ENCODE results near the gene GPR55. TPM values are rescaled to one million over a fixed set of nuclear protein-coding genes. Genes with fewer than 3 reads are reported as not detected.

The GPR55 gene
- total and polyA plus RNA-seq, 12 donors: 0.07 to 0.24 (median 0.14) TPM; not detected in 7

- TF ChIP-seq CTCF (IDR thresholded peaks at IDR 0.05): no peak
- no peak for TF ChIP-seq POLR2A (IDR thresholded peaks at IDR 0.05)
Measured at GRCh38 chr2:230865766-230866755, 59.0 kb downstream of the GPR55 start.

GRCh38 chr2:230865307-230865765, 59.7 kb downstream of the GPR55 start:
- no peak for DNase-seq
- H3K27me3 ChIP-seq: peaks cover 7% of the 10 kb centered on the region
- TF ChIP-seq CTCF (IDR thresholded peaks at IDR 0.05): no peak
- no peak for TF ChIP-seq POLR2A (IDR thresholded peaks at IDR 0.05)
- H3K36me3 ChIP-seq (replicated peaks in 1 of 2): no peaks in the 10 kb centered on the region
- peaks cover 0 to 15% of the 10 kb centered on the region in 2 donors for H3K4me1 ChIP-seq (replicated peaks in 1 of 2)
- H3K4me3 ChIP-seq: peak overlapping the region in 2 of 4 donors; percentile 37 to 75
- no peaks in the 10 kb centered on the region for H3K9me3 ChIP-seq (replicated peaks in 1 of 3)
- H3K27ac ChIP-seq: peak overlapping the region in 2 of 5 donors; percentile 18 to 56
- WGBS, 4 donors: 1 to 4% (median 3%) methylated on average over 13 to 24 of the region's 24 CpGs
- intact Hi-C loops (cut with DNase I): no loop called here

More at GRCh38 chr2:230865766-230866755, 59.0 kb downstream of the GPR55 start:
- peaks cover 7% of the 10 kb centered on the region for H3K27me3 ChIP-seq
- no peaks in the 10 kb centered on the region for H3K36me3 ChIP-seq (replicated peaks in 1 of 2)
- H3K27ac ChIP-seq: peak overlapping the region in 2 of 5 donors; percentile 18 to 56
- H3K4me3 ChIP-seq: peak overlapping the region in 2 of 4 donors; percentile 37 to 75
- no peak for DNase-seq
- intact Hi-C loops (cut with DNase I): no loop called here
- no peaks in the 10 kb centered on the region for H3K9me3 ChIP-seq (replicated peaks in 1 of 3)
- H3K4me1 ChIP-seq (replicated peaks in 1 of 2): peaks cover 0 to 19% of the 10 kb centered on the region in 2 donors
- 12 to 16% (median 14%) methylated on average over 22 to 35 of the region's 35 CpGs for WGBS, 4 donors

GRCh38 chr2:230864605-230865306, 60.3 kb downstream of the GPR55 start, which contains the start of gene ITM2C:
Gene ITM2C, plus strand, starts transcription at chr2:230864942. Its CDS starts 84 bp downstream, at chr2:230865026.
- peak; percentile 31 to 73 (median 57) for DNase-seq
- no peaks in the 10 kb centered on the region for H3K36me3 ChIP-seq (replicated peaks in 1 of 2)
- H3K27me3 ChIP-seq: peaks cover 7% of the 10 kb centered on the region
- peaks cover 0 to 11% of the 10 kb centered on the region in 2 donors for H3K4me1 ChIP-seq (replicated peaks in 1 of 2)
- intact Hi-C loops (cut with DNase I): no loop called here
- peak within 1 kb of the TSS in 2 of 4 donors; percentile 37 to 75 for H3K4me3 ChIP-seq
- 0 to 1% (median 0%) methylated on average over 20 to 76 of the region's 76 CpGs for WGBS, 4 donors
- no peaks in the 10 kb centered on the region for H3K9me3 ChIP-seq (replicated peaks in 1 of 3)
- peak within 1 kb of the TSS in 2 of 5 donors; percentile 44 to 56 for H3K27ac ChIP-seq
- peak; percentile 36 to 50 for TF ChIP-seq POLR2A (IDR thresholded peaks at IDR 0.05)
- TF ChIP-seq CTCF (IDR thresholded peaks at IDR 0.05): peak in 3 of 6 experiments; percentile 2 to 30 (median 21)
